AG04449 (cell line): Measurements from ENCODE around the gene GRIP2.

Experiments
- CTCF ChIA-PET: fragments of 350-600 bp; formaldehyde crosslinking; extraction: SDS; loops from one replicate; lab custom pipeline; 2021; ENCODE audit warnings: antibody characterized with exemption; lab: Yijun Ruan, JAX
- POLR2A ChIA-PET: fragments of 400-600, 350-600 bp; formaldehyde crosslinking; extraction: SDS; loops from one replicate; lab custom pipeline; 2020; ENCODE audit warnings: antibody characterized with exemption, inconsistent platforms; lab: Yijun Ruan, JAX
- DNase-seq: peaks from one replicate; pipeline ENCODE4 v3.0.0-alpha.2; 2010; ENCODE audit warnings: low read depth, low spot score
- H3K4me3 ChIP-seq: 2 replicates; pipeline ENCODE4 v1.5.1; 2011; ENCODE audit warnings: low read depth, mild to moderate bottlenecking, control low read depth, low read length
- TF ChIP-seq, protein P1 (sequence below): IDR thresholded peaks from one replicate; pipeline ENCODE4 v1.5.1; 2011; ENCODE audit warnings: mild to moderate bottlenecking, moderate library complexity, low read length, control low read depth, inconsistent platforms; ENCODE audit not compliant: insufficient read depth; ENCODE audit errors: missing control alignments

The GRIP2 gene

DNA sequence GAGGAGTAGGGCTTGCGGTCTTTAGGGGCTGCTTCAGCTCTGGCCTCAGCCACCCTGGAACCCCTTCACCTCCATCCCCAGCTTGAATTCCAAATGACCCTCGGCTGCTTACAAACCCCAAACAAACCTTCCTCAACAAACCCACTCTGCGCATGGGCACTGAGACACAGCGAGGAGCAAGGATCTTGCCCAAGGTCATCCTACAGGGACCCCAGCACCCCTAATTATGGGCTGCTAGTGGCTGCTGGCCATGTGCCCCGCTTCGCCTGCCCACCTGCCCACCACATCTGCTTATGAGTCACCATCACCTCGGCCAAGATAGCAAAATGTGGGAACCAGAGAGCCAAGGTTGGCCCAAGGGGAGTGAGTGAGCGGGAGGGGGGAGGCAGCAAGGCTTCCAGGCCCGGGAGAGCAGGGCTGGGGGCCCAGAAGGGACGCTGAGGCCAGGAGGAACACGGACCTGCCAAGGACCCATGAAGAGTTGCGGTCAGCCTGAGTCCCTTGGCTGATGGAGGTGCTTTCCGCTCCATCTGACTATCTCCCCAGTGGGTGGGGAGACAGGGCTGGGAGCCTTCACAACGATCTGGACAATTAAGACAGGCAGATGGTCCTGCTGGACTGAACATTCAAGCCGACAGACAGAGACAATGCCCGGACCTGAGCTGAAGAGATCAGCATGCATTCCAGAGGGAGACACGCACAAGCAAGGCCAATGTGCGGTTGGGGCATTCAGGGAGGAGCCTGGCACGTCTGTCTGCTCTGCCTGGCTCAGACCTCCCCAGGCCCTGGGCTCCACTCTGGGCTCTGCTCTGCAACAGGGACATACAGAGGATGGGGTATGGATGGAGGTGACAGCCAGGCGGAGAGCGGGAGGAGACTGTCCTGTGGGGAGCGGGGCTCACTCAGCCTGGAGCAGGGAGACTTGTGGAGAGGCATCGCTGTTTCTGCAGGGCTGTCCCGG is 10.8 kb upstream of the GRIP2 start:
- POLR2A ChIA-PET, result no interaction called here
- no peak overlapping the region for H3K4me3 ChIP-seq
- CTCF ChIA-PET, result interaction anchor here (1.5 to 4.1 kb wide), 8 partner anchors 8 to 406 kb away, joined by 3 to 31 read pairs (median 8); partner anchors contain the start of genes CCDC174, GRIP2, LSM3 and XPC
- DNase-seq, result no peak
- TF ChIP-seq, protein P1, sequence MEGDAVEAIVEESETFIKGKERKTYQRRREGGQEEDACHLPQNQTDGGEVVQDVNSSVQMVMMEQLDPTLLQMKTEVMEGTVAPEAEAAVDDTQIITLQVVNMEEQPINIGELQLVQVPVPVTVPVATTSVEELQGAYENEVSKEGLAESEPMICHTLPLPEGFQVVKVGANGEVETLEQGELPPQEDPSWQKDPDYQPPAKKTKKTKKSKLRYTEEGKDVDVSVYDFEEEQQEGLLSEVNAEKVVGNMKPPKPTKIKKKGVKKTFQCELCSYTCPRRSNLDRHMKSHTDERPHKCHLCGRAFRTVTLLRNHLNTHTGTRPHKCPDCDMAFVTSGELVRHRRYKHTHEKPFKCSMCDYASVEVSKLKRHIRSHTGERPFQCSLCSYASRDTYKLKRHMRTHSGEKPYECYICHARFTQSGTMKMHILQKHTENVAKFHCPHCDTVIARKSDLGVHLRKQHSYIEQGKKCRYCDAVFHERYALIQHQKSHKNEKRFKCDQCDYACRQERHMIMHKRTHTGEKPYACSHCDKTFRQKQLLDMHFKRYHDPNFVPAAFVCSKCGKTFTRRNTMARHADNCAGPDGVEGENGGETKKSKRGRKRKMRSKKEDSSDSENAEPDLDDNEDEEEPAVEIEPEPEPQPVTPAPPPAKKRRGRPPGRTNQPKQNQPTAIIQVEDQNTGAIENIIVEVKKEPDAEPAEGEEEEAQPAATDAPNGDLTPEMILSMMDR, result no peak

DNA sequence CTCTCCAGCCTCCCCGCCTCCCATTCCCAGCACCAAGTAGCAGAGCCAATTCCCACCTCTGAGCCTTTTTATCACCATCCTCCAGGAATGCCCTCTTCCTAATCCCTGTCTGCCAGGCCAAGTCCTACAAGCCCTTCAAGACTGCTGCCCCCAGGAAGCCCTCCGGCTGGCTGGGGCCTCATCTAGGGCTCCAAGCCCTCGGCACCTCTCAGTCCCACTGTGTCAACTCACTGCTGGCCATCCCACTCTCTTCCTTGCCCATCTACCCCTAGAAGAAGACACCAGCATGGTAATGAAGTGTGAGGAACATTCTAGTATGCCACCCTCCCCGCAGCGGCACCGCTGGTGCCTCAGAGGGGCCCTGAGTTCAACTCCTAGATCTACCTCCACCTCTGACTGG is 10.0 kb upstream of the GRIP2 start:
- CTCF ChIA-PET, result interaction anchor here (1.0 to 6.9 kb wide), 10 partner anchors 11 to 405 kb away, joined by 4 to 81 read pairs (median 9); partner anchors contain the start of genes CCDC174 and GRIP2
- H3K4me3 ChIP-seq, result no peak overlapping the region
- TF ChIP-seq, protein P1, result no peak
- POLR2A ChIA-PET, result no interaction called here
- no peak for DNase-seq

DNA sequence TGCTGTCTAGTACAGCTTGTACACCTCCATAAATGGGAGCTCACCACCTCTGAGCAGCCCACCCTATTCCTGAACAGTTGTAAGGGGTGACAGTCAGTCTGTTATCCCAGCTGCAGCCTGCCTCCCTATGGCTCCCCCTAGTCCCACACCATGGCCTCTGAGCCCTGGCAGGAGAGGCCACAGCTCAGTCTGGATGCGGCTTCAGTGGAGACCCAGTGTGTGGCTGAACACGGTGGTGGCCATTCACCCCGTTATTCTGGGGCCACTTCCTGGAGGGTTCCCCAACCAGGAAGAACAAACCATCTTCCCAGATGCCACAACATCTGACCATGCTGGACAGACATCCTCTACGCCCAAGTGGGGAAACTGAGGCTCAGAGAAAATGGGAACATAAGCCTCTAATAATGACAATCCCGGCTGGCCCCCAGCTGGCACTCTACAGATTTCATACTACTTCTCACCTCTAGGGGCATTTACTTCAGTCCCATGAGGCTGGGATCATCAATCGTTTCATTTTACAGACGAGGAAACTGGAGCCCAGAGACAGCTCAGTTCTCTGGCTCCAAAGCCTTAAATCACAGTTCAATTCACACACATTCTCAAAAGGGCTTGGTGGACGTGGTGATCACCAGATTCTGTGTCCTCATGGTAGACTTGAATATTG is 9.2 kb upstream of the GRIP2 start:
- POLR2A ChIA-PET, result no interaction called here
- TF ChIP-seq, protein P1, result peak; percentile 22
- CTCF ChIA-PET, result interaction anchor here (0.7 to 6.9 kb wide), 17 partner anchors 10 to 653 kb away, joined by 3 to 81 read pairs (median 7); partner anchors contain the start of genes CCDC174 and GRIP2
- no peak for DNase-seq
- H3K4me3 ChIP-seq, result no peak overlapping the region

DNA sequence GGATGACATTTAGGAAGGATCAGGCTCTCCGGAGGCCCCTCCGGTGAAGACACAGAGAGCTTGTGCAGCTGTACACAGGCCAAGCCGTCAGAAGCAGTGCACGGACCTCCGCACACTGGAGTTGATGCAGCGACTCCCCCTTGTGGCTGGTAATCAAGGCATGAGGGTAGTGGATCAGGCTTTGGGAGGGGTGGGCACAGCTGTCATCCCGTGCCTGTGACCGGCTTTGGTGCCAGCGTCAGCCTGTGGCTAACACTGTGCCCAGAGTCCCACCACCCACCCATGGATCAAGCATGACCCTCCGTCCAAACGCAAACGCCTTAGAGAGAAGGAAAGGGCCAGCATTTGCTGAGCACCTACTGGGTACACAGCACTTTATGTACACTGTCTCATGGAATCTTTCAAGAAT is 8.2 kb upstream of the GRIP2 start:
- TF ChIP-seq, protein P1, result peak; percentile 86
- no peak overlapping the region for H3K4me3 ChIP-seq
- no peak for DNase-seq
- POLR2A ChIA-PET, result no interaction called here
- CTCF ChIA-PET, result interaction anchor here (0.7 to 6.9 kb wide), 25 partner anchors 9 to 652 kb away, joined by 3 to 81 read pairs (median 4); partner anchors contain the start of gene GRIP2

DNA sequence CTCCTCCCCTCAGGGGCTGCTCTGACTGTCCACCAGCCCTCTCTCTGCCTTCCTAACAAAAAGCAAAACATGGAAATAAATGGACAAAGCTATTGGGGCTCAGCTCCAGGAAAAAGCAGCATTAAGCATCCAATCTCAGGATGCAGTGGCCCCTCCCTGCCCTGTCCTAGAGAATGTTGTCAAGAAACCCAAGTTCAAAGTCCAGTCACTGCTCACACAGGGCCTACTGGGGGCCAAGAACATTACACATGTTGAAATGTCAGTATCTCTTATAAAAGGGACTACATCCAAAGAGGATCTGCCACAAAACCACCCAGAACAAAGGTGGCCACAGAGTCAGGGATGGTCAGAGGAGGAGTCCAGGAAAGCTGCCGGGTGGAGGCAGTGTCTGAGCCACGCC is 7.6 kb upstream of the GRIP2 start:
- ChIA-PET POLR2A (no interaction called here), CTCF (interaction anchor here (0.7 to 6.9 kb wide), 23 partner anchors 8 to 651 kb away, joined by 3 to 81 read pairs (median 4); partner anchors contain the start of gene GRIP2)
- no peak for DNase-seq
- no peak overlapping the region for H3K4me3 ChIP-seq
- TF ChIP-seq, protein P1, result no peak
